Epithelial cell of prostate (primary cell): ENCODE measurements around the gene TIMM22.

Experiments used
- DNase-seq: peaks from one replicate; pipeline ENCODE4 v3.0.0-alpha.2; 2011; ENCODE audit warnings: low read depth, low spot score
- H3K27ac ChIP-seq: fragments of 450-650 bp; 2 replicates; pipeline ENCODE4 v1.5.1; 2017; ENCODE audit warnings: mild to moderate bottlenecking

The TIMM22 gene

GRCh38 chr17:1012823-1013728 lies 16.1 kb downstream of the TIMM22 start:
- no peak for DNase-seq
- no peak overlapping the region for H3K27ac ChIP-seq

- DNase-seq: no peak
- no peak overlapping the region for H3K27ac ChIP-seq
Observed at GRCh38 chr17:1013729-1014090, 16.8 kb downstream of the TIMM22 start.

- H3K27ac ChIP-seq: no peak overlapping the region
- no peak for DNase-seq
Observed at GRCh38 chr17:1018547-1018946, 21.6 kb downstream of the TIMM22 start.

- DNase-seq: no peak
- H3K27ac ChIP-seq: no peak overlapping the region
Observed at GRCh38 chr17:1019451-1019850, 22.5 kb downstream of the TIMM22 start.

- no peak overlapping the region for H3K27ac ChIP-seq
- DNase-seq: no peak
Observed at GRCh38 chr17:1021147-1021546, 24.2 kb downstream of the TIMM22 start.

GRCh38 chr17:1022278-1023024 lies 25.5 kb downstream of the TIMM22 start:
- H3K27ac ChIP-seq: no peak overlapping the region

GRCh38 chr17:1024076-1024475 lies 27.1 kb downstream of the TIMM22 start:
- H3K27ac ChIP-seq: no peak overlapping the region
- DNase-seq: no peak

More at GRCh38 chr17:1022278-1023024, 25.5 kb downstream of the TIMM22 start:
- DNase-seq: no peak

- DNase-seq: no peak
- no peak overlapping the region for H3K27ac ChIP-seq
Observed at GRCh38 chr17:1025733-1026598, 29.0 kb downstream of the TIMM22 start.

- H3K27ac ChIP-seq: no peak overlapping the region
Observed at GRCh38 chr17:1026599-1026975, 29.7 kb downstream of the TIMM22 start.

GRCh38 chr17:1027044-1027443 lies 30.1 kb downstream of the TIMM22 start:
- H3K27ac ChIP-seq: no peak overlapping the region
- DNase-seq: no peak

More at GRCh38 chr17:1026599-1026975, 29.7 kb downstream of the TIMM22 start:
- no peak for DNase-seq

GRCh38 chr17:1029196-1029921 lies 32.4 kb downstream of the TIMM22 start:
- no peak overlapping the region for H3K27ac ChIP-seq
- DNase-seq: no peak

GRCh38 chr17:1029922-1030644 lies 33.2 kb downstream of the TIMM22 start:
- no peak for DNase-seq
- H3K27ac ChIP-seq: no peak overlapping the region

- DNase-seq: no peak
- H3K27ac ChIP-seq: no peak overlapping the region
Observed at GRCh38 chr17:1030684-1031532, 34.0 kb downstream of the TIMM22 start.

GRCh38 chr17:1031711-1032110 lies 34.8 kb downstream of the TIMM22 start:
- no peak overlapping the region for H3K27ac ChIP-seq

GRCh38 chr17:1032391-1032790 lies 35.5 kb downstream of the TIMM22 start:
- H3K27ac ChIP-seq: no peak overlapping the region
- no peak for DNase-seq

More at GRCh38 chr17:1031711-1032110, 34.8 kb downstream of the TIMM22 start:
- DNase-seq: no peak

GRCh38 chr17:1033503-1033902 lies 36.6 kb downstream of the TIMM22 start:
- H3K27ac ChIP-seq: no peak overlapping the region
- DNase-seq: no peak

GRCh38 chr17:1034652-1035210 lies 37.8 kb downstream of the TIMM22 start:
- no peak for DNase-seq
- H3K27ac ChIP-seq: no peak overlapping the region
